NCI-H1092 treated with DMSO at 0.1 percent for 48 hours (cell line): Measurements from ENCODE around the gene RIPOR3.
"Not testable (repeated sequence)": the region's sequence is repeated elsewhere in the genome, so short reads cannot be mapped to it uniquely, and the experiment has no call there.

Source experiments
- DNase-seq: peaks from one replicate; lab custom pipeline; 2025; lab: John Stamatoyannopoulos, UW

Gene RIPOR3

GRCh38 chr20:50551288-50551687 lies 140.1 kb downstream of the RIPOR3 start:
- no peak for DNase-seq

- no peak for DNase-seq
Measured at GRCh38 chr20:50550531-50550930, 140.8 kb downstream of the RIPOR3 start.

GRCh38 chr20:50548396-50548795 lies 142.9 kb downstream of the RIPOR3 start:
- DNase-seq: no peak

GRCh38 chr20:50547964-50548363 lies 143.4 kb downstream of the RIPOR3 start:
- no peak for DNase-seq

DNA sequence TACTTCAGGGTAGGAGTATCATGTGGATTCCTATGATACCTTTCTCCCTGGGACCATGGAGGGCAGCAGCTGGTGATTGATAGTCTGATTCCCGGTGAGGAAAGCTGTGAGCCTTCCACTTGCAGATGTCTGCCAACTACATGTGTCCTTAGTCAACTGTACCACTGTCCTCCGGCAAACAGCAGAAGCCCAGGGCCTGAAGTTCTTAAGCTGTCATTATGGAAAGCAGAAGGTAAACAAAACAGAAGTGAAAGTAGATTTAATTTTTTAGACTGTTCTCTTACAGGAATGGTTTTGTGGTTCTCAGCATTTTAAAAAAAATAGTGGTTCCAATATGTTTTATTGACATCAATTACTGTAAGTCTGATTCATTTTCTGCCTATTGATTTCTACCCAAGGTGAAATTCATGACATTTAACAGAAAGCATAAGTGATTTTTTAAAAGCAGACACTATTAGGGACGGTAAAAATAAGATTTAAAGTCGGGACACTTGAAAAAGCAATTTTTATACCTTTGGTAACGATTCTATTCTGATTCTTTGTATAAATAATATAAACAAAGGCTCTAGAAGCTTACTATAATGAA lies 144.5 kb downstream of the RIPOR3 start:
- no peak for DNase-seq

DNA sequence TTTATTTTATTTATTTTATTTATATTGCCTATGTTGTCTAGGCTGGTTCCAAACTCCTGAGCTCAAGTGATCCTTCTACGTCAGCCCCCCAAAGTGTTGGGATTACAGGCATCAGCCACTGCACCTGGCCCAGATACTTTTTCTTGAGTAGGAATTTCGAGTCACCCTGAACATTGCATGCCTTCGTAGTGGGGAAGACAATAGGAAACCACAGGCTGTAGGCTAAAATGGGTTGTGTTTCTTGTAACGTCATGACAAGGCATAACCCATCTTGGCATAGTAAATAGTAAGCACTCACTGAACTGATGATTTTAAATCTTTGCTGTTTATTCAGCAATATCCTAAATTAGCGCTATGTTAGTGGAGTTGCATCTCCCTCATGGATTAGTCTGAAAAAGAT lies 146.2 kb downstream of the RIPOR3 start:
- DNase-seq: no peak

- no peak for DNase-seq
Measured at GRCh38 chr20:50543326-50543725, 148.0 kb downstream of the RIPOR3 start.

- DNase-seq: no peak
Measured at GRCh38 chr20:50541606-50542041, 149.7 kb downstream of the RIPOR3 start.

DNA sequence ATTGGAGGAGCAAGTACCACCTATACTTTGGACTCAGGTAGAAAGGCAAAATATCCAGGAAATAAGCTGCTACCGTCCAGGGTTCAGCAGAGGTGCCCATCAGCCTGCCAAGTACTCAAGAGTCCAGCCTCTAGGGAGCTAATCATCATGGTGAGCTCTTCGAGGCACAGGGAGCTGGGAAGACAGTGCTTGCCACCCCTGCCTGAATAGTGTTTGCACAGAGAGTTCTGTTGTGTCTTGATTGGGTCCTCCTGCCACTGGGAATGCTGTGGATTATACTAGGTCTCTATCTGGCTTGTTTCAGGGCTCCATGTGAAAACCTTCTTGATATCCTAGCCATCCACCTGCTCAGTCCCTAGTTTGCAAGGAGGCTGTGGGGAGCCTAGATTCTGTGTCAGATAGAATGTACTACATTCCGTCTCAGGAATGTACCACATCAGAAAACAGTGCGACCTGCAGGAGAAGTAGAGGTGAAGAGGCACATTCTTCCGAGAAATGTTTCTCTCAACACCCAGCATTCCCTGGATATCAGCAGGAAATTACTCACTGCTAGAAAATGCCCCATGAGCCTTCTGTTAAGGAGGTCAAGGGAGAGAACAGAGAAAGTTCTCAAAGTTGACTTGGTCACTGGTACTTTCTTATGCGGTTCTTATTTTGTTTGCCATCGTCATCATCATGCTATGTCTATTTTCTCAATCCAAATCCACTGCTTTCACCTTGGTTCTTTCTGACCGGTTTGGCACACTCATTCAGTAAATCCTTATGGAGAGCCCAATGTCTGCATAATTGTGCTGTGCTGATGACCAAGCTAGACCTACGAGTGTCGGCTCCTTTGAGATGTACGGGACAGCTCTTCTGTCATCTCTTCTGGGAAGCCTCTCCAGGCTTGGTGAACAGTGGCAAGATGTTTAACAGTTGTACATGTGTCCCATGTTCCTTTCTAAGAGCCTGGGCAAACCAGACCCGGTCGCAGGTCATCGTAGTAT lies 150.4 kb downstream of the RIPOR3 start:
- no peak for DNase-seq

GRCh38 chr20:50539798-50540197 lies 151.5 kb downstream of the RIPOR3 start:
- not testable (repeated sequence) for DNase-seq

DNA sequence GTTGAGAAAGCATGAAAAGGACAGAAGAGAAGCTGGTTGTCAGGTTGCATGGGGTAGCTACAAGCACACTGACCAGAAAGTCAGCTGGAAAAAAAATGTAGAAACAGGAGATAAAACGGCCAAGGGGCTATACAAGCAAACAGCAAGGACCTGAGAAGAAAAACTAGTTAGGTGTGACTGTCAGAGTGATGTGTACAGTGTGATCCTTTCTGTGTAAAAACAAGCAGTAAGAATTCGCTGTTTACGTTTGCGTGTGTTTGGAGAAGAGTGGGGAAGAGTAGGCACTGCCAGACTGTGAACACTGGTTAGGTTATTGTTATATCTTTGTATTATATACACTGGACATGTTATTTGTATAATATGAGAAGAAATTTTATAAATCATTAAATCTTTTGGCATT lies 153.1 kb downstream of the RIPOR3 start:
- DNase-seq: no peak

- peak; percentile 9 for DNase-seq
Measured at GRCh38 chr20:50537546-50538201, 153.7 kb downstream of the RIPOR3 start.

DNA sequence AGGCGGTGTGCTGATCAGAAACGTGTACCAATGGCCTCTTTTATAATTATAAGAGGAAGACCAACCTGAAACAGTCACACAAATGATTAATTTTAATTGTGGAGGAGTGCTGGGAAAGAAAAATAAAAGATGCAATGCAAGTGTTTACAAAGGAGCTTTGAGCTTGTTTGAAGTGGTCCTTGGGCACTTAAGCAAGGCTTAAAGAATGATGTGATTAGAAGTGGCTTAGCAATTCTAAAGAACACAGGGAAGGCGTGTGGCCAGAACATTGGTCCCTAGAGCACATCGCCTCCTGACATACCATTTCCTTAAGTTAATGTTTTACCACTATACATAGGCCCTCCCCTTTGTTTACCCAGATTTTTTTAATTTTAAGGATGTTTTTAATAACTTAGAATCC lies 155.0 kb downstream of the RIPOR3 start:
- no peak for DNase-seq
